IgD-negative memory B cell (primary cell): ENCODE measurements around the gene PIAS1. TPM values are rescaled to one million over a fixed set of nuclear protein-coding genes. Genes with fewer than 3 reads are reported as not detected.
"Not testable (repeated sequence)": the region's sequence is repeated elsewhere in the genome, so short reads cannot be mapped to it uniquely, and the experiment has no call there.

ENCODE experiments used
- H3K27ac Mint-ChIP-seq, 3 donors: one replicate each; pipeline ENCODE4 v1.8.0; 2020 to 2022; ENCODE audit warnings: mild to moderate bottlenecking in 3 of 3, mixed read lengths in 3 of 3, moderate library complexity in 1 of 3
- H3K27me3 Mint-ChIP-seq: one replicate; pipeline ENCODE4 v1.8.0; 2021; ENCODE audit warnings: mixed read lengths
- H3K36me3 Mint-ChIP-seq: one replicate; pipeline ENCODE4 v1.8.0; 2020; ENCODE audit warnings: mild to moderate bottlenecking, mixed read lengths
- H3K4me1 Mint-ChIP-seq, 3 donors: one replicate each; pipeline ENCODE4 v1.8.0; 2020 to 2022; ENCODE audit warnings: mixed read lengths in 3 of 3, mild to moderate bottlenecking in 1 of 3
- H3K4me3 Mint-ChIP-seq, 4 donors: one replicate each; pipeline ENCODE4 v1.8.0; 2020 to 2022; ENCODE audit warnings: mild to moderate bottlenecking in 4 of 4, mixed read lengths in 4 of 4, moderate library complexity in 3 of 4
- H3K9me3 Mint-ChIP-seq, 3 donors: one replicate each; pipeline ENCODE4 v1.8.0; 2020 to 2021; ENCODE audit warnings: mixed read lengths in 3 of 3, mild to moderate bottlenecking in 1 of 3
- polyA plus RNA-seq: library from polyadenylated mRNA; unstranded; fragments of 300-500 nt; fragmentation: Illumina TruSeq; gene quantifications from one replicate; pipeline ENCODE4 v1.2.3, GENCODE V29; 2021

The PIAS1 gene
- polyA plus RNA-seq, 1 donor from 2014 or later, result 128 TPM

GRCh38 chr15:68208636-68209240 lies 154.6 kb downstream of the PIAS1 start:
- Mint-ChIP-seq H3K9me3 (no peaks in the 10 kb centered on the region), H3K4me3 (peak overlapping the region in 2 of 4 donors; percentile 82 to 90), H3K4me1 (peaks cover 13 to 19% (median 16%) of the 10 kb centered on the region in 3 donors), H3K27ac (peak overlapping the region in 1 of 3 donors; percentile 99), H3K36me3 (peaks cover 2% of the 10 kb centered on the region), H3K27me3 (no peaks in the 10 kb centered on the region)

GRCh38 chr15:68209272-68209671 lies 155.2 kb downstream of the PIAS1 start:
- Mint-ChIP-seq H3K4me3 (peak overlapping the region in 2 of 4 donors; percentile 71 to 90), H3K27me3 (no peaks in the 10 kb centered on the region), H3K27ac (peak overlapping the region in 2 of 3 donors; percentile 63 to 99), H3K9me3 (no peaks in the 10 kb centered on the region), H3K4me1 (peaks cover 13 to 19% (median 16%) of the 10 kb centered on the region in 3 donors), H3K36me3 (peaks cover 2% of the 10 kb centered on the region)

- peak overlapping the region in 3 of 4 donors; percentile 58 to 90 (median 71) for H3K4me3 Mint-ChIP-seq
- no peaks in the 10 kb centered on the region for H3K27me3 Mint-ChIP-seq
- no peaks in the 10 kb centered on the region for H3K9me3 Mint-ChIP-seq
Measured at GRCh38 chr15:68209735-68210408, 155.8 kb downstream of the PIAS1 start.

DNA sequence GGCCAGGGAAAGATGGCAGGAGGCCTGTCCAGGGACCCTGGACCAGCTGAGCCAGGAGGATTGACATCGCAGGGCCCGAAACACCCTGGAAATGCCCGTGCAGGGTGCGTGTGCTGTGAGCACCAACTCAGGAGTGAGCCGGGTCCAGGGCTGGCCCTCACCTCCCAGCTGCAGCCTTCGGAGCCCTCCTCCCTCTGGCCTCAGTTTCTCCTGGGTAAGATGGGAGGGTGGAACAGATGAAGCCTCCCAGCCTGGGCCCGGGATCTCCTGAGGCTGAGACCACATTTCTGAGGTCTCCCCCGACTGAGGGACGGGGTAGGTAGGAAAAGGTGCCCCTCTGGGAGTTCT lies 156.3 kb downstream of the PIAS1 start:
- Mint-ChIP-seq H3K36me3 (peaks cover 2% of the 10 kb centered on the region), H3K4me1 (peaks cover 16 to 19% (median 19%) of the 10 kb centered on the region in 3 donors), H3K9me3 (no peaks in the 10 kb centered on the region), H3K27ac (no peak overlapping the region), H3K27me3 (no peaks in the 10 kb centered on the region), H3K4me3 (no peak overlapping the region)

More at GRCh38 chr15:68209735-68210408, 155.8 kb downstream of the PIAS1 start:
- peak overlapping the region; percentile 9 to 99 (median 63) for H3K27ac Mint-ChIP-seq
- peaks cover 14 to 19% (median 16%) of the 10 kb centered on the region in 3 donors for H3K4me1 Mint-ChIP-seq
- H3K36me3 Mint-ChIP-seq, result peaks cover 2% of the 10 kb centered on the region

DNA sequence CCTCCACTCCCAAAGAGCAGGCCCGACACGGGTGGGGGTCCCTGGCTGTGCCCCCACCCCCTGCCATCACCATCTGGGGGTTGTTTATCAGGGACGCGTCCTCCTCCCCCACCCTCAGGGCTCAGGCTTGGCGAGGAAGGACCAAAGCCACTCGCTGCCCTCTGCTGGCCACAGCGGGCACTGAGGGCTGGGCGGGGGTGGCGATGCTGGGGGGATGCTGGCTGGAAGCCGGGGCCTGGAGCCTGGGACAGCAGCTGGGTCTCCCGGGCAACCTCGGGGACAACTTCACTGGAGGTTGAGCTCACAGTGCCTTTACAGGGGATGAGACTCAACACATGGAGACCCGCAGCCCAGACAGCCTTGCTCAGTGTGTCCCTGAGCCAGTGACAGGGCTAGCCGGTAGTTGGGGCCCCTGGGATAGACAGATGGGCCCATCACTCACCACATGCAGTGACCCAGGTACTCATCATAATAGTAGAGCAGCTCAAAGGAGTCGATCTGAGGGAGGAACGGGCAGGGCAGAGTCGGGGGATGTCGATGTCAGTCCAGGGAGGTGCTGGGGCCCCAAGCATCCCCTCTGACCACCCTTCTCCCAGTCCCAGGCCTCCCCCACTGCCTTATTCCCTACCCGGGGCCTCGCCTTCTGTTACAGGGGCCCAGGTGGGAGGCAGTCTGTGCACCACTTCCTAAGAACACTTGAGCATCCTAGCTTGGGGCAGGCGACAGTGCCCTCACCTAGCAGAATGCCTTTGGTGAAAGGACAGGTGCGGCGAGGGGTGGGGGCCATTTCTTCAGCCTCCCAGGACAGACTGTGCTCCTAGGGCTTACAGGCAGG lies 156.9 kb downstream of the PIAS1 start:
- Mint-ChIP-seq H3K36me3 (peaks cover 2% of the 10 kb centered on the region), H3K4me1 (peaks cover 16 to 21% (median 19%) of the 10 kb centered on the region in 3 donors), H3K9me3 (no peaks in the 10 kb centered on the region), H3K27ac (no peak overlapping the region), H3K4me3 (peak overlapping the region in 1 of 4 donors; percentile 63), H3K27me3 (no peaks in the 10 kb centered on the region)

DNA sequence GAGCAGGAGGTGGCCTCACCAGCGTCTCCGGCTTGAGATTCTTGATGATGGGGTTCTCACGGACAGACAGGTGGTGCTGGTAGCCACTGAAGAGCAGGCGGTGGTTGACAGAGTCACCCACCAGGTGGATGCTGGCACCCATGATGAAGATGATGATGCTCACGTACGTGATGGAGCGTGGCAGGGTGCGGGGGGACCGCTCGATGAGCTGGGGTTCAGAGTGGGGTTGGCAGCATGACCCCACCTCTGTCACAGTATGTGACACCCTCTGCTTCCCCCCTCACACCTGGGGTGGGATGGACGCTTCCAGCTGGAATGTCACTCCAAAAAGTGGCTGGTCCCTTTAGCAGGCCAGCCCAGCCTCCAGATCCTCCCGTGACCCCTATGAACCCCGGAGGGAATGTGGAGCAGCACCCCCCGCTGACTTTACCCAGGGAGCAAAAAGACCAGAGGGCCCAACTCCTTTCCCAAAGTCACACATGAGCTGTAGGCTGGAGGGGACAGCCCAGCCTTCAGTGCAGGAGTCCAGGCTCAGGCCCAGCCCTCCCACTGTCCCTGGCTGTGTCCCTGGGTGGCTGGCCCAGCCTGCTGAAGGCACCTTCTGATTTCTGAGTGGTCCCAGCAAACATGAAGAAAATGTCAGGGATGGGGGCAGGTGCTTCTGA lies 157.7 kb downstream of the PIAS1 start:
- Mint-ChIP-seq H3K27me3 (no peaks in the 10 kb centered on the region), H3K9me3 (no peaks in the 10 kb centered on the region), H3K4me1 (peaks cover 16 to 21% (median 19%) of the 10 kb centered on the region in 3 donors), H3K36me3 (no peaks in the 10 kb centered on the region), H3K4me3 (no peak overlapping the region), H3K27ac (no peak overlapping the region)

- not testable (repeated sequence) for H3K27me3 Mint-ChIP-seq, H3K36me3 Mint-ChIP-seq, H3K27ac Mint-ChIP-seq, H3K9me3 Mint-ChIP-seq, H3K4me3 Mint-ChIP-seq
- H3K4me1 Mint-ChIP-seq, result peaks cover 16 to 22% (median 20%) of the 10 kb centered on the region in 3 donors
Measured at GRCh38 chr15:68213491-68213845, 159.4 kb downstream of the PIAS1 start.

DNA sequence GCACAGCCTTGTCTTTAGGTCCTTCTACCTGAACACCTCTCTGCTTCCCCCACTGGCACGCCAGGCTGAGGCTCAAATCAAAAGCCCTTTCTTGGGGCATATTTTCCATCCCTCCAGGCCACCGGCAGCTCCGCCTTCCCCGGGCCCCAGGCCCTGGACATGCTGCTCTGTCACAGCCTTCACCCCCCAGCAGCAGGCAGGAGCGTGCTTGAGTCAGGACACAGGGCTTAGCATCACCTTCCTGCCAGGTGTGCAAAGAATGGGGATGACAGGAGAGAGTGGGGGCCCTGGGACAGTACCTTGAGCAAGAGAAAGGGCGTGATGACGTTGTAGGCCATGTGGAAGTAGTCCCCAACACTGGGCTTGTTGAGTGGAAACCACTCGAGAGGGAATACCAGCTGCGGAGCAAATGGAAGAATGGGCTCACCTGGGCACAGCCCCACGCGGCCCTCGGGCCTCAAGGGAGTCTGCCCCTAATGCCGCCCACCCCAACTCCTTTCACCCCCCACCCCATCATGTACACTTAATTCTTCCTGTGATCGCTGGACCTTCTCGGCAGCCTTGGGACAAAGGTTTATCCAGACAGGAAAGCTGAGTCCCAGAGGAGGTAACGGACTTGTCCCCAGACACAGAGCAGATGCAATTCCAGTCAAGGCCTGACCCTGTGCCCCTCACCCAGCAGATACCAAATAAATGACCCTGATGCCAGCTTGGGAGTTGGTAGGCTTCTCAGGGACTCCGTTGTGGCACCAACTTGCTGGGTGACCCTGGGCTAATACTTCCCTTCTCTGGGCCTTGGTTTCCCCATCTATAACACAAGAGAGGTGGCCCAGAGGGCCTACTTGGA lies 160.1 kb downstream of the PIAS1 start:
- H3K4me1 Mint-ChIP-seq, result peaks cover 11 to 17% (median 13%) of the 10 kb centered on the region in 3 donors
- H3K9me3 Mint-ChIP-seq, result no peaks in the 10 kb centered on the region
- H3K4me3 Mint-ChIP-seq, result peak overlapping the region in 1 of 4 donors; percentile 83
- H3K27me3 Mint-ChIP-seq, result no peaks in the 10 kb centered on the region
- H3K27ac Mint-ChIP-seq, result no peak overlapping the region
- H3K36me3 Mint-ChIP-seq, result no peaks in the 10 kb centered on the region

DNA sequence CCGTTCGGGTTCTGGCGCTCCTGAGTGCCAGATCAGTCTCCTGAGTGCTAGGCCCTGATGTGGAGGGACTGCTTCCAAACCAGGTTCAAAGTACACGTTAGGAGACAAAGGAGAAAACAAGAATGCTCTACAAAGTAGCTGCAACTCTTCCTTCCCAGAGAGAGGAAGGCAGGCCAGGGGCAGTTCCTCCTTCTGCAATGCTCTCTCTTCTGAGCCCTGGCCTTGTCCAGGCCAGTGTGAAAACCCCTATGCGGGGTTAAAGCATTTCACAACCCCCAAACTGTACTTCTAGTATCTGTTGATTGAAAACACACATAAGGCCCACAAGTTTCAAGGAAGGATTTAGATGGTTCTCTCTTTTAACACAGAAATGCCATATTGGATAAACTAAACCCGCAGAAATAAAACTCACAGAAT lies 160.7 kb downstream of the PIAS1 start:
- H3K9me3 Mint-ChIP-seq, result no peaks in the 10 kb centered on the region
- no peak overlapping the region for H3K4me3 Mint-ChIP-seq
- H3K27me3 Mint-ChIP-seq, result no peaks in the 10 kb centered on the region
- no peak overlapping the region for H3K27ac Mint-ChIP-seq
- peaks cover 2% of the 10 kb centered on the region for H3K36me3 Mint-ChIP-seq
- H3K4me1 Mint-ChIP-seq, result peaks cover 5 to 11% (median 8%) of the 10 kb centered on the region in 3 donors

- no peaks in the 10 kb centered on the region for H3K9me3 Mint-ChIP-seq
- H3K4me1 Mint-ChIP-seq, result peaks cover 2 to 10% (median 4%) of the 10 kb centered on the region in 3 donors
- no peaks in the 10 kb centered on the region for H3K27me3 Mint-ChIP-seq
- peaks cover 2% of the 10 kb centered on the region for H3K36me3 Mint-ChIP-seq
- H3K4me3 Mint-ChIP-seq, result no peak overlapping the region
- H3K27ac Mint-ChIP-seq, result no peak overlapping the region
Measured at GRCh38 chr15:68217341-68217740, 163.2 kb downstream of the PIAS1 start.

DNA sequence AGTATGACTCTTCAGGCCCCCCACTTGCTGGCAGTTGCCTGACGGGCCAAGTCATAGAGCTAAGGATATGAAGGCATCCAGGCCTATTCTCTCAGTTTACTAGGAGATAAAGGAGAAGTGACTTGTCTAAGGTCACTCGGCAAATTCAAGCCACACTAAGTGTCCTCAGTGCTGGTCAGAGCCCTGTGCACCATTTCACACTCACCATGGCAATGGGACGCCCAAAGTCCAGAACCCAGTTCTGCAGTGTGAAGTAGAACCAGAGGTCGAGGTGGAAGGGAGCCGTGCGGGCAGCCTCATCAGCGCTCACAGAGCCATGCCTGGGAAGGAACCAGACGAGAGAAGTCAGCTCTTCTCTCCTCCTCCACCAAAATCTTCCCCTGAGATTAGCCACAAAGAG lies 164.2 kb downstream of the PIAS1 start:
- no peak overlapping the region for H3K27ac Mint-ChIP-seq
- H3K9me3 Mint-ChIP-seq, result no peaks in the 10 kb centered on the region
- H3K27me3 Mint-ChIP-seq, result no peaks in the 10 kb centered on the region
- peaks cover 2% of the 10 kb centered on the region for H3K36me3 Mint-ChIP-seq
- H3K4me1 Mint-ChIP-seq, result peaks cover 2 to 10% (median 4%) of the 10 kb centered on the region in 3 donors
- H3K4me3 Mint-ChIP-seq, result no peak overlapping the region

DNA sequence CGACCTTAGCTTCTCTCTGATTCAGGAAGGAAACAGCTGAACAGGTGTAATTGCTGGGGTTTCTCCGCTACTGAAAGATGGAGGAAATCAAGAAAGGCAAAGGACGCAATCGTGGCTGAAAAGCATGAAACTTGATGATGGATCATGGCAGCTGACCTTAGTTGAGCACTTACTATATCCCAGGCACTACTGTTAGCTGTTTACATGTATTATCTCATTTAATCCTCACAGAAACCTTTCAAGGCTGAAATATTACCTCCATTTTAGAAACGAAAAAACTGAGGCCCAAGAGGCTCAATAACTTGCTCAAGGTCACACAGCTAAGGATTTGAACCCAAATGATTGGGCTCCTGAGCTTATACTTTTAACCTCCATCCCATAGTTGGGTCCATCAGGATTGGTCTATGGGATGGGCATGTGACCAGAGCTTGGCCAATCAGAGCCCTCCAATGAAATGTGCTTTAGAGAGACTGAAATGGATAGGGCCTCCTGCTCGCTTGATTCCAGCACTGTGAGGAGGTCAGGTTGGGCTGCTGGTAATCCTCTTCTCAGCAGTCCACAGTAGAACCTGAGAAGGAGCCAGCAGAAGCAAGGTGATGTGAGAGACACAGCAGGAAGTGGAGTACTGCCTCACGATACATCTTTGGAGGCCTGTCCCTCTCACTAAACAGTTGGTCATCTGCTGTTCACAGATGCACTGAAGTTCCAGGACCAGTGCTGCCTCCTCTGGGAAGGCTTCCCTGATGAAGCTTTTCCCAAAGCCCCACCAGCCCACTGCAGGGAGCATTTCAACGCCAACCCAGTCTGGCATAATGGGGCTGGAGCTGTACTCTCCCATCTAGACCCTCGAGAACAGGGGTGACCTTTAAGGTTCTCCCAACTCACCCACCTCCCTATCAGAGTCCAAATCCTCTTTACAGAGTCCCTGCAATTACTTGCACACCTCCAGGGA lies 165.0 kb downstream of the PIAS1 start:
- Mint-ChIP-seq H3K9me3 (no peaks in the 10 kb centered on the region), H3K27me3 (no peaks in the 10 kb centered on the region), H3K27ac (no peak overlapping the region), H3K4me1 (peaks cover 2 to 10% (median 4%) of the 10 kb centered on the region in 3 donors), H3K36me3 (peaks cover 2% of the 10 kb centered on the region), H3K4me3 (no peak overlapping the region)

DNA sequence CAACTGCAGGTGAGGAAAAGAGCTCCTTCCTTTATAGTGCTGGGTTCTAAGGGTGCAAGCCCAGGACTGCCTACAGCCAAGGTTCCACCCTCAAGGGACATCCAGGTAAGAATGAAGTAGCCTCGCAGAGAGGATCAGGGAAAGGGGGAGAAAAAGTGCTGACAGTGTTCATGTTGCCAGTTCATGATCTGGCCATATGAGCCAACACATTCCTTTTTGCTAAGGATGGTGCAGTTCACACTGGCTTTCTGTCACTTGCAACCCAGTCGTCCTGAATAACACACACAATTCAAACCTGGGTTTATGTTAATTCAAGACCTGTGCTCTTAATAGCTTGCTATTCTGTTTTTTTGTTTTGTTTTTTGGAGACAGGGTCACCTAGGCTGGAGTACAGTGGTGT lies 166.4 kb downstream of the PIAS1 start:
- Mint-ChIP-seq H3K27ac (no peak overlapping the region), H3K36me3 (peaks cover 2% of the 10 kb centered on the region), H3K27me3 (no peaks in the 10 kb centered on the region), H3K4me1 (peaks cover 10 to 13% (median 10%) of the 10 kb centered on the region in 3 donors), H3K4me3 (no peak overlapping the region), H3K9me3 (no peaks in the 10 kb centered on the region)
